Lower leg skin (tissue), 3 donors: ENCODE results near the gene ZNF219.

ENCODE experiments used
- POLR2A ChIP-seq, 2 donors: fragments of 450-650 bp; IDR thresholded peaks; one replicate each; pipeline ENCODE4 v1.6.1; 2016 to 2017; ENCODE audit warnings: antibody characterized with exemption in 2 of 2, mild to moderate bottlenecking in 1 of 2, moderate library complexity in 1 of 2
- TF ChIP-seq, protein P1 (sequence below), 3 donors: fragments of 450-650 bp; IDR thresholded peaks; one replicate each; pipeline ENCODE4 v1.5.1; 2016; ENCODE audit warnings: antibody characterized with exemption in 3 of 3, mild to moderate bottlenecking in 3 of 3, moderate library complexity in 2 of 3

DNA sequence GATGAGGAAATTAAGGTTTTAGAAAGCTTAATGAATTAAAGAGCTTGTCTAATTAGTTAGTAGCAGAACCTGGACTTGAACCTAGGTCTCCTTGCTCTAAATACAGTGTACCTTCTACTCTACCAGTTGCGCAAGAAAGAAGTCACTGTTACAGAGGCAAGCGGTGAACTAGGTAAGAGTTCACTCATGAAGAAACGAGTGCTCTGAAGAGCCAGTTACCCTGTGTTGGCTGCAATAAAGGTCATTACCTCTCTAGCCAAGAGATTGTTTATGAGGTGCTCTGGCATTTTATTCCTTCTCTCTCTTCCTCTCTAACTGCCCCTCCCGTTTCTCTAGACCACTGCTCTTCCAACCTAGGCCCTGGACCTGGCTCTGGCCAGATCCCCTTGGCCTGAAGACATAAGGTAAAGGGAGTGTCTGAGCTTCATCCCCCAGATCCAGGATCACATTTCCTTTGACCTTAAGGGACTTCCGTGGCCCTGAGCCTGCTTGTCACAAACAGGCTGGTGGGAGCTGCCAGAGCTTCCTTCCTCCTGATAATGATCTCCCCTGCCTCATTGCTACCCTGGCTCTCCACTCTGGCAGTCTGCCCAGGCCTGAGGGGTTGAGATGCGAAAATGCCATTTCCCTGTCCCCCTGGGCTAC is 54.4 kb downstream of the ZNF219 start:
- TF ChIP-seq, protein P1, sequence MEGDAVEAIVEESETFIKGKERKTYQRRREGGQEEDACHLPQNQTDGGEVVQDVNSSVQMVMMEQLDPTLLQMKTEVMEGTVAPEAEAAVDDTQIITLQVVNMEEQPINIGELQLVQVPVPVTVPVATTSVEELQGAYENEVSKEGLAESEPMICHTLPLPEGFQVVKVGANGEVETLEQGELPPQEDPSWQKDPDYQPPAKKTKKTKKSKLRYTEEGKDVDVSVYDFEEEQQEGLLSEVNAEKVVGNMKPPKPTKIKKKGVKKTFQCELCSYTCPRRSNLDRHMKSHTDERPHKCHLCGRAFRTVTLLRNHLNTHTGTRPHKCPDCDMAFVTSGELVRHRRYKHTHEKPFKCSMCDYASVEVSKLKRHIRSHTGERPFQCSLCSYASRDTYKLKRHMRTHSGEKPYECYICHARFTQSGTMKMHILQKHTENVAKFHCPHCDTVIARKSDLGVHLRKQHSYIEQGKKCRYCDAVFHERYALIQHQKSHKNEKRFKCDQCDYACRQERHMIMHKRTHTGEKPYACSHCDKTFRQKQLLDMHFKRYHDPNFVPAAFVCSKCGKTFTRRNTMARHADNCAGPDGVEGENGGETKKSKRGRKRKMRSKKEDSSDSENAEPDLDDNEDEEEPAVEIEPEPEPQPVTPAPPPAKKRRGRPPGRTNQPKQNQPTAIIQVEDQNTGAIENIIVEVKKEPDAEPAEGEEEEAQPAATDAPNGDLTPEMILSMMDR (IDR thresholded peaks at IDR 0.05), result no peak
- TF ChIP-seq POLR2A (IDR thresholded peaks at IDR 0.05), result no peak
